Effector memory CD8-positive, alpha-beta T cell (primary cell): ENCODE results near the gene CELA2B.
"Not testable (repeated sequence)": the region's sequence is repeated elsewhere in the genome, so short reads cannot be mapped to it uniquely, and the experiment has no call there.

ENCODE experiments used
- ATAC-seq: fragments of 150-1000 bp; cut with Tn5 transposase; replicated peaks from 2 replicates; pipeline ENCODE4 v1.10.0; 2021; ENCODE audit warnings: mild to moderate bottlenecking, moderate library complexity
- DNase-seq, 3 experiments: peaks; one replicate each; pipeline ENCODE4 v3.0.0; 2021
- H3K27ac Mint-ChIP-seq, 2 donors: one replicate each; pipeline ENCODE4 v1.8.0; 2022; ENCODE audit warnings: mild to moderate bottlenecking in 2 of 2, mixed read lengths in 2 of 2, moderate library complexity in 2 of 2
- H3K27me3 Mint-ChIP-seq, 2 donors: one replicate each; pipeline ENCODE4 v1.8.0; 2022; ENCODE audit warnings: mixed read lengths in 2 of 2
- H3K36me3 Mint-ChIP-seq: one replicate; pipeline ENCODE4 v1.8.0; 2022; ENCODE audit warnings: mild to moderate bottlenecking, moderate library complexity, mixed read lengths; ENCODE audit not compliant: insufficient read depth
- H3K4me1 Mint-ChIP-seq, 2 donors: one replicate each; pipeline ENCODE4 v1.8.0; 2022; ENCODE audit warnings: low read depth in 2 of 2, mixed read lengths in 2 of 2
- H3K4me3 Mint-ChIP-seq, 2 donors: one replicate each; pipeline ENCODE4 v1.8.0; 2022; ENCODE audit warnings: mild to moderate bottlenecking in 2 of 2, mixed read lengths in 2 of 2, moderate library complexity in 2 of 2
- H3K9me3 Mint-ChIP-seq, 2 donors: one replicate each; pipeline ENCODE4 v1.8.0; 2022; ENCODE audit warnings: mixed read lengths in 2 of 2

Gene CELA2B

GRCh38 chr1:15463926-15464322 lies 12.0 kb upstream of the CELA2B start:
- peaks cover 11 to 44% of the 10 kb centered on the region in 2 donors for H3K27me3 Mint-ChIP-seq
- H3K36me3 Mint-ChIP-seq, H3K9me3 Mint-ChIP-seq, ATAC-seq, H3K4me3 Mint-ChIP-seq, H3K4me1 Mint-ChIP-seq, DNase-seq, H3K27ac Mint-ChIP-seq: not testable (repeated sequence)

- Mint-ChIP-seq H3K27ac (no peak overlapping the region), H3K4me1 (no peaks in the 10 kb centered on the region), H3K27me3 (peaks cover 11 to 44% of the 10 kb centered on the region in 2 donors), H3K36me3 (peaks cover under 1% of the 10 kb centered on the region), H3K4me3 (no peak overlapping the region), H3K9me3 (no peaks in the 10 kb centered on the region)
- DNase-seq (no peak), ATAC-seq (no peak)
These were observed 10.2 kb upstream of the CELA2B start for GRCh38 chr1:15465674-15466073.

DNA sequence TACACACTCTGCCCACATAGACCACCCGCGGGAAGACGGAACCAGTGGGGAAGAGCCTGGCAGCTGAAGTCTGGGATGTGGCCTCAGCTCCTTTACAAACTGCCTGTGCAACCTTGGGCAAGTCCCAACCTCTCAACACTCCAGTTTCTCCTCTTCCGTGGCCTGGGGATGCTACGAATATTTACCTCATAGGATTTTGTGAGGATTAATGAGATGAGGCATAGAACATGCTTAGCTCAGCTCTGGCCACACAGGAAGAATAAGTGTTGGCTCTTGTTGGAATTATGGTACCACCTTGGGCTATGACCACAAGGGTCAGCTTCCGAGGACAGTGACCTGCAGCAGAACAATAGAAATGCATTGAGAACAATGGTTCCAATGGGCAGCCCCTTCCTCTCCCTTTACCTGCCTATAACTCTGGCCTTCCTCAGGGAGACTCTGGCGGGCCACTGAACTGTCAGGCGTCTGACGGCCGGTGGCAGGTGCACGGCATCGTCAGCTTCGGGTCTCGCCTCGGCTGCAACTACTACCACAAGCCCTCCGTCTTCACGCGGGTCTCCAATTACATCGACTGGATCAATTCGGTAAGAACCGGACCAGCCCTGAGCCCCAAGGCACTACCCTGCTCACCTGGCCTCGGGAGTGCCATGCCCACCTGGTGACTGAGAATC lies 8.8 kb upstream of the CELA2B start:
- not testable (repeated sequence) for ATAC-seq, H3K9me3 Mint-ChIP-seq, H3K27ac Mint-ChIP-seq, H3K4me1 Mint-ChIP-seq, H3K36me3 Mint-ChIP-seq, H3K4me3 Mint-ChIP-seq, DNase-seq
- H3K27me3 Mint-ChIP-seq, result peaks cover 11 to 36% of the 10 kb centered on the region in 2 donors

DNA sequence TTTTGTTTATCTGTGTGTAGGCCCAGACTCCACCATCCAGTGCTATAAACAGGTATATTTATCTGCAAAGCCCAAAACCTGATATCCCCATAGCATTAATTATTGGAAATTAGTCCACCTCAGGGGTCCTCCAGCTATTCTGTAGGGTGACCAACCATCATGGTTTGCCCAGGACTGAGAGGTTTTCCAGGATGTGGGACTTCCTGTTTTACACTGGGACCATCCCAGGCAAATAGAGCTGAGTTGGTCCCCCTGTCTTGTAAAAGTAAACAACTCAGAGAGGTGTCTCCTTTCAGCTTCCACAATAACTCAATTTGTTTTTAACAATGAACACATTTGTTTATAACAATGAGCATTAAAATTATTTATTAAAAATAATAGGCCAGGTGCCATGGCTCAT lies 7.8 kb upstream of the CELA2B start:
- DNase-seq (no peak), ATAC-seq (no peak)
- no peaks in the 10 kb centered on the region for H3K4me1 Mint-ChIP-seq
- H3K36me3 Mint-ChIP-seq, result peaks cover 2% of the 10 kb centered on the region
- no peak overlapping the region for H3K27ac Mint-ChIP-seq
- H3K4me3 Mint-ChIP-seq, result no peak overlapping the region
- H3K27me3 Mint-ChIP-seq, result peaks cover 11 to 36% of the 10 kb centered on the region in 2 donors
- no peaks in the 10 kb centered on the region for H3K9me3 Mint-ChIP-seq

GRCh38 chr1:15469361-15469760 lies 6.5 kb upstream of the CELA2B start:
- H3K36me3 Mint-ChIP-seq, result peaks cover 2% of the 10 kb centered on the region
- peaks cover 11 to 30% of the 10 kb centered on the region in 2 donors for H3K27me3 Mint-ChIP-seq
- H3K4me3 Mint-ChIP-seq, result no peak overlapping the region
- no peaks in the 10 kb centered on the region for H3K4me1 Mint-ChIP-seq
- DNase-seq, result no peak
- no peak for ATAC-seq
- no peaks in the 10 kb centered on the region for H3K9me3 Mint-ChIP-seq
- no peak overlapping the region for H3K27ac Mint-ChIP-seq

GRCh38 chr1:15469821-15470448 lies 6.0 kb upstream of the CELA2B start:
- not testable (repeated sequence) for ATAC-seq, DNase-seq, H3K36me3 Mint-ChIP-seq, H3K27ac Mint-ChIP-seq, H3K4me1 Mint-ChIP-seq, H3K4me3 Mint-ChIP-seq, H3K9me3 Mint-ChIP-seq
- H3K27me3 Mint-ChIP-seq, result peaks cover 6 to 27% of the 10 kb centered on the region in 2 donors

- H3K27ac Mint-ChIP-seq, H3K36me3 Mint-ChIP-seq, H3K4me3 Mint-ChIP-seq, DNase-seq, H3K4me1 Mint-ChIP-seq, H3K9me3 Mint-ChIP-seq, ATAC-seq: not testable (repeated sequence)
- peaks cover 2 to 17% of the 10 kb centered on the region in 2 donors for H3K27me3 Mint-ChIP-seq
These were observed 4.8 kb upstream of the CELA2B start for GRCh38 chr1:15471067-15471466.

DNA sequence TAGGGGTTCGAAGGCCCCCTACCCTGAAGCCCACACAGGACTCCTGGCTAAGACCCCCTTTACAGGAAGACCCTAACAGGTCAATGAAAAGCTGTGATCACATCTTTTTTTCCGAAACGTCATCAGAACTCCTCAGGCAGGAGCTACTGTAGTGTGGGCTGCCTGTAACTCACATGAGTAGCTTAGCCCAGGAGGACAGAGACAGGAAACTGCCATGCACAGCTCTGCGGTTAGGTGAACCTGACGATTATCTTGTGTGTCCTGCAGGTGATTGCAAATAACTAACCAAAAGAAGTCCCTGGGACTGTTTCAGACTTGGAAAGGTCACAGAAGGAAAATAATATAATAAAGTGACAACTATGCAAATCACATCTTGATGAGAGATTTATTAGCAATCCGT lies 4.2 kb upstream of the CELA2B start:
- not testable (repeated sequence) for H3K27ac Mint-ChIP-seq, H3K9me3 Mint-ChIP-seq, H3K4me3 Mint-ChIP-seq, ATAC-seq, DNase-seq, H3K4me1 Mint-ChIP-seq, H3K36me3 Mint-ChIP-seq
- H3K27me3 Mint-ChIP-seq, result peaks cover 0 to 11% of the 10 kb centered on the region in 2 donors

DNA sequence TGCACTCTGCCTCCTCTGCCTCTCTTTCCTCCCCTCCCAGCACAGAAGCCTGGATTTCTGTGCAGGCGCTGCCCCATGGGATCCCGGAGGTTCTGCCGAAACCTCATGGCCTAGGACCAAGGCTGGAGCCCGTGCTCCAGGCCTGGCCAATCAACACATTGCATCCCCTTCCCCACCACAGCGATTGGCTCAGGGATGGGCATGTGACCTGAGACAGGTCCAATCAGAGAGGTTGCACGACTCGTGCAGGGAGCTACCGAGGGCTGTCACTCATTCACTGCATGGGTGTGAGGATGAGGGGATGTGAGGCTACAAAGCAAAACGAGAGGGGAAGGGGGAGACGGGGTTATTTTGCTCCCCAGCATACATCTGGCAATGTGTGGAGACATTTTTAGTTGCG lies 3.3 kb upstream of the CELA2B start:
- DNase-seq (no peak), ATAC-seq (no peak)
- no peak overlapping the region for H3K27ac Mint-ChIP-seq
- H3K4me3 Mint-ChIP-seq, result no peak overlapping the region
- no peaks in the 10 kb centered on the region for H3K4me1 Mint-ChIP-seq
- H3K9me3 Mint-ChIP-seq, result no peaks in the 10 kb centered on the region
- peaks cover 2% of the 10 kb centered on the region for H3K36me3 Mint-ChIP-seq
- peaks cover 0 to 8% of the 10 kb centered on the region in 2 donors for H3K27me3 Mint-ChIP-seq

DNA sequence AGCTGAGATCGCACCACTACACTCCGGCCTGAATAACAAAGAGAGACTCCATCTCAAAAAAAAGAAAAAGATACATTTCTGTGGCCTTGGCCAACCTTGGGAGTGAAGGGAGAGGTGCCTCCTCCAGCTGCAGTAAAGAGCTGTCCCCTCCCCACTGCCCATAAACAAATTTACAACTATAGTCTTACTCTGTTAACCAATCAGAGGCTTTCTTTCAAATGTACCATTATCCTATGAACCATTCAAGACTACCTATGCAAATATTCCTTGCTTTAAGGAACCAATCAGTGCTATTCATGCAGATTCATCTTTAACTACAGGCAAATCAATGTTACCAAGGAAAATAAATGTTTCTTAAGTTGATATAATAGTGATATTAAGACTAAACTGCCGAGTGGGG lies 1.0 kb downstream of the CELA2B start:
- DNase-seq (no peak), ATAC-seq (no peak)
- Mint-ChIP-seq H3K4me1 (no peaks in the 10 kb centered on the region), H3K27me3 (no peaks in the 10 kb centered on the region), H3K4me3 (no peak overlapping the region), H3K36me3 (no peaks in the 10 kb centered on the region), H3K27ac (no peak overlapping the region), H3K9me3 (no peaks in the 10 kb centered on the region)

GRCh38 chr1:15477646-15478212 lies 1.8 kb downstream of the CELA2B start:
- no peaks in the 10 kb centered on the region for H3K27me3 Mint-ChIP-seq
- no peak overlapping the region for H3K4me3 Mint-ChIP-seq
- no peaks in the 10 kb centered on the region for H3K9me3 Mint-ChIP-seq
- no peak for ATAC-seq
- H3K27ac Mint-ChIP-seq, result no peak overlapping the region
- H3K36me3 Mint-ChIP-seq, result no peaks in the 10 kb centered on the region
- no peak for DNase-seq
- no peaks in the 10 kb centered on the region for H3K4me1 Mint-ChIP-seq

- Mint-ChIP-seq H3K9me3 (no peaks in the 10 kb centered on the region), H3K27me3 (no peaks in the 10 kb centered on the region), H3K36me3 (no peaks in the 10 kb centered on the region), H3K4me1 (no peaks in the 10 kb centered on the region), H3K27ac (peak overlapping the region in 1 of 2 donors; percentile 29), H3K4me3 (no peak overlapping the region)
- DNase-seq (no peak), ATAC-seq (no peak)
These were observed 3.9 kb downstream of the CELA2B start for GRCh38 chr1:15479654-15480347.

- not testable (repeated sequence) for H3K4me1 Mint-ChIP-seq, ATAC-seq, DNase-seq
These were observed 6.6 kb downstream of the CELA2B start for GRCh38 chr1:15482455-15482854.

More at GRCh38 chr1:15482455-15482854, 6.6 kb downstream of the CELA2B start:
- H3K27ac Mint-ChIP-seq, H3K27me3 Mint-ChIP-seq, H3K4me3 Mint-ChIP-seq, H3K36me3 Mint-ChIP-seq, H3K9me3 Mint-ChIP-seq: not testable (repeated sequence)
